Ammon's horn (tissue), 1 donor: ENCODE data around the gene OSBPL7.

Source experiments
- DNase-seq: peaks from one replicate; pipeline ENCODE4 v3.0.0-alpha.2; 2016; ENCODE audit warnings: low spot score

Gene OSBPL7

DNA sequence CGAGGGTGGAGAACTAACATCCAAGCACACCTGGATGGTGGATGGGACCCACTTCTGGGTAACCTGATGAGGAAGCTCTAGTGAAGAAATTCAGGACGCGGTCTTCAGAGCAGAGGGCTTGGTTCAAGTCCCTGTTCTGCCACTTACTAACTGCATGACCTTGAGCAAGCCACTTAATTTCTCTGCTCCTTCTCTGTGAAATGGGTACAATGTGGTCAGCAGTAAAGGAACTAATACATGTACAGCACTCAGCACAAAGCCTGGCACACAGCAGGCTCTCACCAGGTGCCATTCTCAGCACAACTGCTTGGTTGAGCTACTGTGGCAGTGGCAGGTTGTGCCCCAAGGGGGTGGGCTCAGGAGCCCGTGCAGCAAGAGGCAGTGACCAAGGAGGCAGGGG is 1.9 kb upstream of the OSBPL7 start:
- no peak for DNase-seq

DNA sequence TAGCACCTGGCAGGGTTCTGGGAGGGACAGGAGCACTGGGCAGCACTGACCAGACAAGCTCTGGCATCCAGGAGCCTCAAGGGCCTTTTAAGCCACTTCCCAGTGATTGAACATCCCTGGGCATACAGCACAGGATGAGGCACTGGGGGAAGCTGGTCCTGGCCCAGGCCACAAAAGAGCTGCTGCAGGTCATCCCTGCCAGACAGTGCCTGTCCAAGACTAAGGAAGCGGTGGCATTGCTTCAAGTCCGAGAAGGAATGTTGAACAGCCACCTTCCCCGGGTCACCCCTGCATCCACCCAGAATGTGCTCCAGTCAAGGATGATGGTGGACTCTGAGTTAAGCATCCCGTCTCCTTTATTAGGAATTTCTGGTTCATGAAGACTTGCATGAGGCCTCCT is 1.2 kb upstream of the OSBPL7 start:
- DNase-seq: no peak

DNA sequence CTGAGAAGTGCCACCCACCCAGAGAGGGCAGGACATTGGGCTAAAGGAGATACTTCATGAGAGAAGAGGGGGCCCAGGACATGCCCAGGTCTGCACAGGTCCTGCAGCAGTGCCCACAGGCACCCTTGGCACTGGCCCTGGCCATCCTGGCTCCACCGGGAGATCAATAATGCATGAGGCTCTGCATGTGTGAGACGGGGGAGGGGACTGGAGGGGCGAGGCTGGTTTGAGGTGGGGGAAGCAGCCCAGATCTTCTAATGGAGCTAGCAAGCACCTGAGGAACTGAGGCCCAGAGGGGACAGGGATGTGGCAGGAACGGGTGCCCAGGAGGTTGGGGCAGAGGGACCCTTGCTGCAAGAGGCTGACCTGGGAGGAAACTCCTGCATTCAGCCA is 567 bp downstream of the OSBPL7 start:
- DNase-seq: no peak

DNA sequence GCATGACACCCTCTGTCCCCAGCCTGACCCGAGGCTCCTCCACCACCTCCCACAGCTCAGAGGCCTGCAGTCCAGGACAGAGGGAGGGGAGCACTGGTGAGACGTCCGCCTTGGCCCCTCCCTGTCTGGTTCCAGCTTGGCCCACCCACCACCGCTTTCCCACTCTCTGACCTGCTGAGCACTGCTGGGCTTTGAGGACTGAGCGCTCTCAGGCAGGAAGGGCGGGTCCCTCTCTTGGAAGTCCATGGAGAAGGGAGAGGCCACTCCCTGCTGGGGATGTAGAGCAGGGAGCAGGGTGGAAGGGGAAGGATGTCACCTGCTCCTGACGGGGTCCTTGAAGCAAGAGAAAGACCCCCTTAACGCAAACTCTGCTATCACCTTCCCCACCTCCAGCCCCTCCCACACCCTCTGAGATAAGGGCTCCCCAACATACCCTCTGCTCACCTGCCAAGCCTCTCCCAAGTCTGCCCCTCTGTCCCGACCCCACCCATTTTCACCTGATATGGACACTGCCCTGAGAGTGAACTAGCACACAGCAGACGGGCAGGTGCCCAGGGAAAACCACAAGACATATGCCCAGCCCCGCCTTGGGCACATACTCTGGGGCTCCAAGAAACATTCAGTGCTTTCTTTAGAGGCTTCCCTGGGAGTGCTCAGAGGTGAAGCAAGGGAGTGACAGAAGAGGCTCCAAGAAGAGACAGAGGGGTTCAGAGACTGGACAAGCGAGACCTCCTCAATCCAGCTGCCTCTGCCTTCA is 1.4 kb downstream of the OSBPL7 start:
- DNase-seq: no peak

DNA sequence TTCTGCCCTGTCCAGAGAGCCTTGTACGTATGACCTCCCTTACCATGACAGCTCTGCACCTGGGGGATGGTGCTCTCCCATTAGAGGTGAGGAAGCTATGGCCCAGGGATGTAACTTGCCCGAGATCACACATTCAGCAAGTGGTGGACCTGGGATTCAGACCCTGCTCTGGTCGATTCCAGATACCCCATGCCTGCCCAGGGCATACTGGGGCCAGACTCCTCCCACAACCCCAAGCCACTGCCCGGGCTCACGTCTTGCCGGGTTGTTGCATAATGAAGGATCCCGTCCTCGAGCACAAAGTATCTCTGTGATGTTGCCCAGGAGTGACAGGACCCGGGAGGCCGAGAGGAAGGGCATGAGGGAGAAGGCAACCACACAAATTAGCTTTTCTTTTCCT is 2.1 kb downstream of the OSBPL7 start:
- no peak for DNase-seq

DNA sequence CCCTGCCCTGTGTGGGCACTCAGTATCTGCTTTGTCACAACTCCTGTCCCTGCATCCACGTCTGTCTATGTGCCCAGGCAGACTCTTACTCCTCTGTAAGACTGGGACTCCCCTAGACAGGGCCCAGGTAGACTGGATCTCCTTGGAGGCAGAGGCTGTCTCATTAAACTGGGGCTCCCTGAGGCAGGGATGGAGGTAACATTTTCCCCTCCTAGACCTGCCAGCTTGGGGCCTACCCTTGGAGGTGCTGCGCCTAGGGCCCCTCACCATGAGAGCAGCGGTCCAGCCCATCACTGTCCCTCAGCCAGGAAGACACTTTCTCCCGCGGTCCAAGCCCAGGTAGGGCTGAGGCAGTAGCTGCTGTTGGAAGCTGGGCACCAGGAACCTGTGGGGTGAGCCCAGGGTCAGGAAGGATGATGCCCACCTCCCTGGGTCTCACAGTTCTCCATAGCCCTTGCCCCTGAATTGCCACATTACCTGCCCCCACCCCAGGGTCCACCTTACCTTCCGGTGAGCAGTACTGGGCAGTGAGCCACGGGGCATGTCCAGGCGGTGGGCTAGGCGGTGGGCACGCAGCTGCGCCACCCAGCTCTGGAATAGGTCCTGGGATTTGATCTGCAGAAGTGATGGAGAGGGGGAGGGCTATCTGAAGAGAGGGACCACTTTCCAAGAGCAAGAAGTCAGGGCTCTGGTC is 3.4 kb downstream of the OSBPL7 start:
- DNase-seq: no peak

DNA sequence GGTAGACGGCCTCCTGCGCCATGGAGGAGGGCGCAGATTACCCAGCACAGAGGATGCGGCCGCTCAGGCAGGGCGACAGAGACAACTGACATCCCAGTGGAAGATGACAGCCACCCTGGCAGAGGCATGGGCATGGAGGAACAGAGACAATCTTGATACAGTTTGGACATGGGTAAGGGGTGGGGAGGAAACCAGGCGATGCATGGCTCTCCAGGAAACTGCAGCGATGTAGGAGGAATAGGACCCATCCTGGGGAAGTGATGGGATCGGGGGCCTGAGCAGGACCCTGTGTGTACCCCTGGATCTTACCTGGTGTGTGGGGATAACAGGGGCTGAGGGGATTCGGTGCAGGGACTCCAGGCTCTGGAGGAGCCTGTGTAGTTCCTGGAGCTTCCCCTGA is 4.6 kb downstream of the OSBPL7 start:
- DNase-seq: no peak

DNA sequence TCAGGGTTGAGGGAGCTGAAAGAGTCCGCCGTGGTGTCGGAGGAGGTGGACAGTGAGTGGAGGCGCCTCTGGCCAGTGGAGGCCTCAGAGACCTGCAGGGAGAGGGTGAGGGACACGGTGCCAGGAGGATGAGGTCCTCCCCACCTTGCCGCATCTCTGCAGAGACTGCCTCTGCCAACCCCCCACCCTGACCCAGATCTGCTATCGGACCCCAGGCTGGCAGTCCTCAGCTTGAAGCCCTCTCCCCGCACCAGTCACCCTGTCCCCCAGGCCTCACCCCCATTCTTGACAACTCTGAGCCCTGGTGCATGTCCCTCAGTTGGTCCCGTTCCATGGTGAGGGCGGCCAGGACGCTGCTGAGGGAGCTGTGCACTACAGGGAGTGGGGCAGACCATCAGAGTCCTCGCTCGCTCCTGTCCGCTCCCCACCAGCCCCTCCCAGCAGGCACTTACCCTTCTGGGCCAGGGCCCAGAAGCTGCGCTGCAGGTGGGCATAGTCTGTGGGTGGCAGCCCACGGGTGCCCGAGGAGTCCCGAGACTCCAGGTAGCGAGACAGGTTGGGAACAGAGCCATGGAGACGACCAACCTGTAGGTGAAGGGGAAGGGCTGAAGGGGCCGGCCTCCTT is 5.4 kb downstream of the OSBPL7 start:
- no peak for DNase-seq

DNA sequence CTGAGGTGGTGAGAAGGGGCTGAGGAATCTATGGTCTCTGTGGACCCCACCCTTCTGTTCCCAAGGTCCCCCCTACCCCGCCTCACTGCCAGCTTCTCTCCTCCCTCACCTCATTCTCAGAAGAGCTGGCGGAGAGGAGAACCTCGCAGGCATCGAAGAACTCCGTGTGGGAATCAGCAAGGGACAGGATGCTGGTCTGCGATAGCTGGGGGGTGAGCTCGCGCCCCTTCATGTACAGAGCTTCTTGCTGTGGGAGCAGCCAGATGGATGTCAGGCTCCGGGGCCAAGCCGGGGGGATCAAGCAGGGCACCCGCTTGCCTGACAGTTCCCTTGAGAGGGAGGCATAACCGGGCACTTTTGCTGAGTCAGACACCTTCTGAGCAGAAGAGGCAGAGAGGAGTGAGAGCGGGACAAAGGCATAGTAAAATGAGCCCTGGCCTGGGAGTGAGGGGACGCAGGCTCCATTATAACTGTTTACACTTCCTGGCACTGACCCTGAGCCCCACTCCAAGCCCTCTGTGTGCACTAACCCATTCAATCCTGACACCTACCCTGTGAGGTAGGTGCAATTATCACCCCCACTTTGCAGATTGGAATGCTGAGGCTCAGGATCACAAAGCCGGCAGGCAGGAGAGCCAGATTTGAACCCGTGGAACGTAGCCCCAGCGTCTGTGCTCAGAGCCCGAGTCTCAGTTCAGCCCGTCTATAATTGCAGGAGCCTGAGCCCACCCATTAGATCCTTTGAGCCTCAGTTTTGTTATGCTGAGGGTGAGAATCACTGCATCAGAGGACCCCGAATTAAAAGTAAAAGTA is 6.3 kb downstream of the OSBPL7 start:
- DNase-seq: no peak

DNA sequence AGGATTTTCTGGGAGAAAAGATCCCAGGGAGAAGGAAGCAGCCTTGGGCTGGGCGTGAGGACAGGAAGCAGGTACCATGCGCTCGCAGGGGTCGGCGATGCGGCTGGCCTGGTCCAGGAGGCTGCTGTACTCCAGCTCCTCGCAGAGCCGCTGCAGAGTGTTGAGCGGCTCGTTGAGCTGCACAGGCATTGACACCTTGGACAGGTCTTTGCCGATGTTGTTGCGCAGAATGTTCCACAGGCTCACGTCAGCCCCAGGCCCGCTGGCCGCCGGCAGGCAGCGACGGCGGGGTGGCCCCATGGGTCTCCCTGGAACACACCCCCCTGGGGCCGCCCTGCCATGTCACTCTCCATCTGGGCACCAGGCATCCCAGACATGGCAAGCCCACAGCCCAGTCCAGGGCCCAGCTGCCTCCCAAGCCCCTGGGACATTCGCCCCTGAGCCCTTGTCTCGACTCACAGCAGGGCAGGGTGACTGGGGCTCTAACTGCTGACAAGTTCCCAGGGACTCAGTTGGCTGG is 8.0 kb downstream of the OSBPL7 start:
- no peak for DNase-seq

DNA sequence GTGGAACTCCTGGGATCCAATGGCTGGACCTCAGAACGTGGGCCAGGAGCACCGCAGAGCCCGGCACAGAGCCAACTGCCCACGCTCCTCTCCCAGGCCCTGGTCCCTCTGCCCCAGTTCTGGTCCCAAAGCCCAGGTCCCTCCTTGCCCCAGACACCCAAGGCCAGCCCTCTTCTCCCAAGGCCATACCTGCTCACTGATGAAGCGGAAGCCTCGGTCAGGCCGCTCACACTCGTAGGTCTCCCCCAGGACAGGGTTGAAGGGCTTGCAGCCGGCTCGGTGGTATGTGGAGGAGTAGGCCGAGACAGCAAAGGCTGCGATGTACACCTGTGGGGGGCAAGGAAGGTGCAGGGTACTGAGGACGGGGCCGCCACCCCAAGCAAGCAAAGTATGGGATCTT is 8.5 kb downstream of the OSBPL7 start:
- DNase-seq: no peak

DNA sequence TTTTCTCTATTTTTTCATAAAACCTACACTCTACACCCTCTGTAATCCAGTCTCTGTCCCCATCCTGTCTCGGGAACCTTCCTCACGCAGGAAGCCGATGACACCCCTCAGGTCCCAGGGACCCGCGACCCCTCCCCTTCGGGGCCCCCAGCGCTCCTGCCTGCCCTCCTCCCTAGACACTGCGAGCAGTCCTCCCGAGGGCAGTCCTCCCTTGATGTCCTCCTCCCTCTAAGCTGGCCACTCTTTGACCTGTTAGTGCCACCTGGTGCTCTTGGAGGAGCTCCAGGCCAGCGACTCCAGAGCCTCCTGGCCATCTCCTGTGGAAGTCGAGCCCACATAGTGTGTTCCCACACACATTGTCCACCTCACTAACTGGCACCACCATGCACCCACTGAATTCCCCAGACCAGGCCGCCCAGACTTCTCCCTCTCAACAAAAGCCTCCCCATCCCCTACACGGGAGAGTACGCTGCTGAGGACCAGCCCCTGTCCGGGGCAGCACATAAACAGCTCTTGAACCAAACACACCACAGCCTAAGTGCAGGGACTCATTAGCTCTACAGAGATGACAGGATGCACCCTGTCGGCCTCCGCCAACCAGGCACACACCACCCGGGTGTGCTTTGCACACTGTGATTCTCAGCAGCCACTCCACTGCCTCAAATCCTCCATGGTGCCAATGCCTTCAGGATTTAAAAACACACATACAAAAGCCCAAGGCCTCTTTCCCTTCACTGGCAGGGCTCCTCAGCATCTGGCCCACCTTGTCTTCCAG is 9.3 kb downstream of the OSBPL7 start:
- no peak for DNase-seq

DNA sequence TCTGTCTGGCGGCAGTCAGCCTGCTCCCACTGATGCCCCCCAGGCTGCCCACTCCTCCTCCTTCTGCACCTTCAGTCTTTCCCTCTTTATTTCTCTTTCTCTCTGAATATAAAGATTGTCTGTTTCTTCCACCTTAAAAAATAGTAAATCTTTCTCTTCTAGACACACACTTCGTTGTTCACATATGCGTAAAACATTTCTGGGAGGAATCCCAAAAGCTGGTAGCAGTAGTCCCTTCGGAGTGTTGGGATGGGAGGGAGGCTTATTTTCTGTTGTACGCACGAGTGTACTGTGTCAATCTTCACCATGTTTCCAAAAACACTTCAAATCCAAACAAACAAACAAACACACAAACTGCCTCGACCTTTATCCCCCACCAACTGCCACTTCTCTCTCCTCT is 9.9 kb downstream of the OSBPL7 start:
- DNase-seq: no peak

DNA sequence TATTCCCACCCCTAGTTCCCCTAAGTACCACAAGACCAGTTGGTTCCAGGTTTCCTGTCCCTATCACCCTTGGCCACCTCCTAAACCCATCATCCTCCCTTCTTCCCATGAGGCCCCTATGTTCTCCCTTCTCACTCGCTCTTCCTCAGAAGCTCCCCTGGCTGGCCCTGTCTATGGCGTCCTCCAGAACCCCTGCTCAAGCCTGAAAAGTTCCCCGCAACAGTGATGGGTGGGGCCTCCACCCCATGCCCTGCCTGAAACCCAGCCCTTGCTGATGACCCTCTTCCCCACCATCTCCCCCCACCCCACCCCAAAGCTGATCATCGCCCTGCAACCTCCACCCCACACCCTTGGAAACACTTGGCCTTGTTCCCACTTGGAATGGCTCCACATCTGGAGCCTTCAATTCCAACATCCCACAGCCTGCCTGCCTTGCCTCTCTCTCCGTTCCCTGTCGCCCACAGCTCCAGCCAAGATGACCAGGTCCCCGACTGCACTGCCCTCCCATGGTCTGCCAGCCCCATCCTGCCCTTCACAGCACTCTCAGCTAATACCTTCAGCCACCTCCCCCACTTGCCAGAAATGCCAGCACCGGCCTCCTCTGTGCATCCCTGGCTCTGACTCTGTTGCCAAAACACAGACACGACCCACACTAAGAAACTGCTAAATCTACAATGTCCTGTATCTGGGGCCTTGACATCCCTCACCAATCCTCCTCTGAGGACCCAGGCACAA is 10.5 kb downstream of the OSBPL7 start:
- no peak for DNase-seq

DNA sequence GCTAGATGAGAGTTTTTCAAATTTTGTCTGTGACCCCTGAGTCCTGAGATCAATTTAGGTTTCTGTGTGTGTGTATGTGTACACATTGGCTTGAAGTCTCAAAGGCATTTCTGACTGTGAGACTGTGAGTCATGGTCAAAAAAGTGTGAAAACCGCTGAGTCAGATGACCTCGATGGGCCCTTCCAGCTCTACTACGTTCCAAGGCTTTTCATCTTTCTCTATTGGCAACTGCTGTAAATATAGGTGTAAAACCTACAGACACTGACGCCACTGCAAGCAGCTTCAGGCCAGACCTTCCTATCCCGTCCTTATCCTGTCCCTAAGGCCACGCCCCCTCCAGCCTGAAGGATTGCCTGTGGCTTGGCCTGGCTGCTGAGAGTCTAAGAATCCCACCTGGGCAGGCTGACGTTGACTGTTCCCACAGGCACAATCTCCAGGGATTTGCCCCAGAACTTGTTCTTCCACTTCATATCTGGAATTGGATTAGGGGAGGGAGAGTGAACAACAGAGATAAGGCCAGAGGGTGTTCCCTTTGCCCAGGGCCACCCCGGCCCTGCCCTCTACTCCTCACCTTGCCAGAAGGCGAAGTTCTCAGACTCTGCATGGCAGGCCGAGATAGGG is 11.3 kb downstream of the OSBPL7 start:
- no peak for DNase-seq

DNA sequence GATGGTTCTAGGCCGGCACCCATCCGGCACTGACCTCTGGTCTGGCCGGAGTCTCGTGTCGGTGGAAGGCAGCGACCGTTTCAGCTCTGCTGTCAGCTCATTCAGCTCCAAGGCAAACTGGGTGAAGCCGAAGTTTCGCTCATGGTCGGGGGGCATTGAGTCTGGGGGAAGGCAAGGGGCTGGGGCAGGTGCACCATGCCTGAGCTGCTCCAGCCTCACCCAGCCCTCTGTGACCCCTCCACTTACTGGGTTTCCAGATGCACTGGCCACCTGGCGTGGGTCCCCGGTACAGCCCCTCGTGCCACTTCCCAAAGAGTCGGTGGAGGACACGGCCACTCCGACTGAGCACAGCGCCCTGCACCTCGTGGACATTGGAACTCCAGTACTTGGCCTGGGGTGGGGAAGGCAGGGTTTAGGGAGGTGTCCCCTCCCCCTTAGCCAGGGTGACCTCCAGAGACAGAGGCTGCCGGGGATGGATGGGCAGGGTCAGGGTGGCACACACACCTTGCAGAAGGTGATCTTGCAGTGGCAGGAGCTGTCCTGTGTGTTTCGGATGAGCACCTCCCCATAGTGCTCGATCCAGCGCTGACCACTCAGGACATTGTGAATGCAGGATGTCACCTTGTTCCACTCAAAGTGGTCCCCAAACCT is 12.6 kb downstream of the OSBPL7 start:
- DNase-seq: no peak

DNA sequence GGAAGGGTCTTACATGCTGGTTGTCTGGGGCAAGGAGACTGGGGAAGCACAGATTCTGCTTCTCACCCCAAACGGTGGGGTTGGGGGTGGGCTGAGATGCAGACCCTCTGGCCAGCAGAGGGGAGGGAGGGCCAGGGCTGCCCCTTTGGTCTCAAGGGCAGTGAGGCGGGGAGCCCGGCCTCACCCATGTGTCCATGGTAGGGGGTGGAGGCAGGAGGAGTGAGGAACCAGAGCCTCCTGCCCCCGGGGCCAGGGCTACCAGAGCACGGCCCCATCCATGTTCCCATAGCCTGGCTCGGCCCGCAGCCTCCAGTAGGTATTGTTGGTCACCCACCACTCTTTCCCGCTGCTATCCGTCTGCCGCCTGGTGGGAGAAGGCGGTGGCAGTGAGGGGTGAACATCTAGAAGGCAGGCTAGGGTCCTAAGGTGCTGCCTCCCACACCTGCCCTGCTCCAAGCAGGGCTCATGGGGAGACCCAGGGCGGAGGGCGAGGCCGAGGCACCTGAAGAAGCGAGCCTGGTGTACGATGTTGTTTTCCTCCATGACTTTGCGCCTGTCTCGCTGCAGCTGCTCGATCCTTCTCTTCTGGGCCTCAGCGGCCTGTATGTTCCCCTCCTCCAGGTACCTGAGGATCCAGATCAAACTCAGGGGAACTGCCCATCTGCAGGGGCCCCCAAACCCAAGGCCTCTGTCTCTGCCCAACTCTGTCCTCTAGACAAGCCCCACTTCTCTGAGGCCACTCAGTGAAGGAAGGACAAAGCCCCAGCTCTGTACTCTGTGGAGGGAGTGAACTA is 13.4 kb downstream of the OSBPL7 start:
- no peak for DNase-seq

DNA sequence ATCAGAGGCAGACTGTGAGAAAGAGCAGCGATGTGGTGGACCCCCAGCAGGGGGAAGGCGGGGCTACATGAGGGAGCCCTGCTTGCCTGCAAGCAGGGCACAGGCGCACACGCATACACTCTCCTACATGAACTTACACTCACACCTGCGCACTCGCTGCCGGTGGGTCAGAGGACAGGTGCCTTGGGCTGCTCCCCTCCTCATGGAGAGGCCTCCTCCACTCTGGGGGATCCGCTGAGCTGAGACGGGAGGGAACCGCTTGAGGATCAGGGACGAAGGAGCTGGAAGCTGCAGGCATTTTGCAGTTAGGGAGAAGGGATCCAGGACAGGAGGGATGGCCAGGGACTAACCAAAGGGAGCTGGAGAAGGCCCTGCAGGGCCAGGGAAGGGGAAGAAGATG is 14.2 kb downstream of the OSBPL7 start:
- DNase-seq: no peak

DNA sequence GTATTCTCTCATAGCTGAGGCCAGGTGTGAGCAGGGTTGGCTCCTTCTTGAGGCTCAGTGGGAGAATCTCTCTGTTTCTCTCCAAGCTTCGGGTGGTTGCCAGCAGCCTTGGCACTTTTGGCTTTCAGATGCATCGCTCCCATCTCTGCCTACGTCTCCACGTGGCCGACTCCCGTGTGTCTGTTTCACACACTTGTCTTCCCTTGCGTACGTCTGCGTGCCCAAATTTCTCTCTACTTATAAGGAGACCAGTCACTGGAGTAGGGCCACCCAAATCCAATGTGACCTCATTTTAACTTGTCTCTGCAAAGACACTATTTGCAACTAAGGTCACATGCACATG is 14.7 kb downstream of the OSBPL7 start:
- no peak for DNase-seq
